ENCODE results near the gene TEX2.

GRCh38 chr17:64131606-64132270, 131.3 kb downstream of the TEX2 start:
- TF ChIP-seq, protein P1, sequence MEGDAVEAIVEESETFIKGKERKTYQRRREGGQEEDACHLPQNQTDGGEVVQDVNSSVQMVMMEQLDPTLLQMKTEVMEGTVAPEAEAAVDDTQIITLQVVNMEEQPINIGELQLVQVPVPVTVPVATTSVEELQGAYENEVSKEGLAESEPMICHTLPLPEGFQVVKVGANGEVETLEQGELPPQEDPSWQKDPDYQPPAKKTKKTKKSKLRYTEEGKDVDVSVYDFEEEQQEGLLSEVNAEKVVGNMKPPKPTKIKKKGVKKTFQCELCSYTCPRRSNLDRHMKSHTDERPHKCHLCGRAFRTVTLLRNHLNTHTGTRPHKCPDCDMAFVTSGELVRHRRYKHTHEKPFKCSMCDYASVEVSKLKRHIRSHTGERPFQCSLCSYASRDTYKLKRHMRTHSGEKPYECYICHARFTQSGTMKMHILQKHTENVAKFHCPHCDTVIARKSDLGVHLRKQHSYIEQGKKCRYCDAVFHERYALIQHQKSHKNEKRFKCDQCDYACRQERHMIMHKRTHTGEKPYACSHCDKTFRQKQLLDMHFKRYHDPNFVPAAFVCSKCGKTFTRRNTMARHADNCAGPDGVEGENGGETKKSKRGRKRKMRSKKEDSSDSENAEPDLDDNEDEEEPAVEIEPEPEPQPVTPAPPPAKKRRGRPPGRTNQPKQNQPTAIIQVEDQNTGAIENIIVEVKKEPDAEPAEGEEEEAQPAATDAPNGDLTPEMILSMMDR (IDR thresholded peaks at IDR 0.05; ENCODE audit: insufficient read depth, low read length, poor library complexity, severe bottlenecking), result no peak
- TF ChIP-seq EZH2phosphoT487 (conservative IDR thresholded peaks at IDR 0.05; ENCODE audit: low read length), result no peak

Measured in SU-DHL-6 (cell line).